SJSA1 (cell line): ENCODE measurements around the gene MT1H. TPM values are rescaled to one million over a fixed set of nuclear protein-coding genes. Genes with fewer than 3 reads are reported as not detected.
"Not testable (repeated sequence)": the region's sequence is repeated elsewhere in the genome, so short reads cannot be mapped to it uniquely, and the experiment has no call there.

Source experiments
- DNase-seq, 2 experiments: peaks; one replicate each; pipeline ENCODE4 v3.0.0-alpha.2; 2015 to 2020; ENCODE audit warnings: low spot score in 2 of 2, low read depth in 1 of 2
- H3K27ac ChIP-seq: fragments of 250-450 bp; sonication (Bioruptor Pico); 2 replicates; pipeline ENCODE4 v1.5.1; 2020; ENCODE audit warnings: mild to moderate bottlenecking, moderate library complexity
- H3K27me3 ChIP-seq: fragments of 250-450 bp; sonication (Bioruptor Pico); replicated peaks from 2 replicates; pipeline ENCODE4 v1.5.1; 2020; ENCODE audit warnings: mild to moderate bottlenecking, moderate library complexity
- H3K36me3 ChIP-seq: fragments of 250-450 bp; sonication (Bioruptor Pico); 2 replicates; pipeline ENCODE4 v1.5.1; 2020; ENCODE audit warnings: mild to moderate bottlenecking
- H3K4me1 ChIP-seq: fragments of 250-450 bp; sonication (Bioruptor Pico); replicated peaks from 2 replicates; pipeline ENCODE4 v1.6.1; 2021; ENCODE audit warnings: mild to moderate bottlenecking
- H3K4me3 ChIP-seq: fragments of 250-450 bp; sonication (Bioruptor Pico); 2 replicates; pipeline ENCODE4 v1.5.1; 2020; ENCODE audit warnings: mild to moderate bottlenecking
- H3K9me3 ChIP-seq: fragments of 250-450 bp; sonication (Bioruptor Pico); replicated peaks from 2 replicates; pipeline ENCODE4 v1.5.1; 2020; ENCODE audit warnings: mild to moderate bottlenecking
- total RNA-seq: library from RNA; depleted of rRNA; stranded (reverse); fragments of >200 nt; shearing (Covaris generic); gene quantifications from 2 replicates; pipeline ENCODE4 v1.2.3, GENCODE V29; 2014; rRNA removed

The MT1H gene
- total RNA-seq, 1 experiment from 2014 or later, result not detected

DNA sequence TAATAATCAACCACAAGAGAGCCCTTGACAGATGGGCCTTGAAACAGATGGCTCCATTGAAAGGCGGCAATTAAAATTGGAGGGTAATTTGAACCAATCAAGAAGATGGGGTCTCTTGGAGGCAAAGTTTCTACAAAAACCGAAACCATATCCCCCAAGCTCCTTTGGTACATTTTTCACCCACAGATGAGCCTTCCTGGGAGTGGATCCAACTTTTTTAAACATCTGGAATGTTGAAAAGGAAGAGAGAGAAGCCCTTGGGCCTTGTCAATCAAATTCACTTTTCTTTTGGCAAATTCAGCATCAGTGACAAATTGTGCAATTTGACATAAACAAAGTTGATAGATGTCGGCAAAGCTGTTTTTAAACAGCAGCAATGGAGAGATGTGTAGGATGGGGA is 47.1 kb downstream of the MT1H start:
- Histone ChIP-seq H3K36me3 (no peaks in the 10 kb centered on the region), H3K27me3 (no peaks in the 10 kb centered on the region), H3K9me3 (no peaks in the 10 kb centered on the region), H3K4me1 (peaks cover 2% of the 10 kb centered on the region; the same call in 1 of the 2 replicates), H3K27ac (no peak overlapping the region), H3K4me3 (no peak overlapping the region)
- DNase-seq, result no peak

DNA sequence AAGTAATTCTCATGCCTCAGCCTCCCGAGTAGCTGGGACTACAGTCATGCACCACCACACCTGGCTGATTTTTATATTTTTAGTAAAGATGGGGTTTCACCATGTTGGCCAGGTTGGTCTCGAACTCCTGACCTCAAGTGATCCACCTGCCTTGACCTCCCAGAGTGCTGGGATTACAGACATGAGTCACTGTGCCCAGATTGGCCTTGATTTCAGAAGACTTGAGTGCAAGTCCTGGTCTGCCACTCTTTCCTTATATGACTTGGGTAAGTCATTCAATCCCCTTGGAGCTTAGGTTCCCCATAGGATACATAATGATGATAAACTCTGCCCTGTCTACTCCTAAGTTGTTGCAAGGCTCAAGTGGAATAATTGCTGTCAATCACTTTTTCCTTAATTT is 47.9 kb downstream of the MT1H start:
- DNase-seq, H3K27ac ChIP-seq, H3K36me3 ChIP-seq, H3K4me1 ChIP-seq, H3K27me3 ChIP-seq, H3K9me3 ChIP-seq, H3K4me3 ChIP-seq: not testable (repeated sequence)

Other genes with a start within 250 kb of the MT1H start
- 197 and 258 TPM in 2 replicates for gene AMFR, start 244.3 kb upstream of the MT1H start, total RNA-seq
- 97.8 and 132 TPM in 2 replicates for gene NUDT21, start 218.5 kb upstream of the MT1H start, total RNA-seq
- 67.0 and 69.8 TPM in 2 replicates for gene OGFOD1, start 218.3 kb upstream of the MT1H start, total RNA-seq
- 28.8 and 54.4 TPM in 2 replicates for gene BBS2, start 149.8 kb upstream of the MT1H start, total RNA-seq
- gene MT4, start 104.7 kb upstream of the MT1H start, total RNA-seq, result not detected in 2 replicates
- gene MT3, start 80.3 kb upstream of the MT1H start, total RNA-seq, result not detected in 2 replicates
- 48.4 and 69.6 TPM in 2 replicates for gene MT2A, start 61.2 kb upstream of the MT1H start, total RNA-seq
- gene MT1E, start 44.0 kb upstream of the MT1H start, total RNA-seq, result 63.9 and 155 TPM in 2 replicates
- 0.74 and 7.0 TPM in 2 replicates for gene MT1M, start 37.2 kb upstream of the MT1H start, total RNA-seq
- not detected in 2 replicates for gene MT1A, start 31.1 kb upstream of the MT1H start, total RNA-seq
- gene MT1B, start 17.9 kb upstream of the MT1H start, total RNA-seq, result not detected in 2 replicates
- gene MT1F, start 11.9 kb upstream of the MT1H start, total RNA-seq, result not detected in 2 replicates
- not detected in 2 replicates for gene MT1G, start 1.7 kb upstream of the MT1H start, total RNA-seq
- 42.4 and 49.3 TPM in 2 replicates for gene MT1X, start 12.7 kb downstream of the MT1H start, total RNA-seq
- gene NUP93, start 60.3 kb downstream of the MT1H start, total RNA-seq, result 102 TPM in 2 replicates
- not detected in 2 replicates for gene SLC12A3, start 195.4 kb downstream of the MT1H start, total RNA-seq